CD4-positive, CD25-positive, alpha-beta regulatory T cell (primary cell): ENCODE data around the gene PLXND1. TPM values are rescaled to one million over a fixed set of nuclear protein-coding genes. Genes with fewer than 3 reads are reported as not detected.
A peak's percentile ranks its signal among the peaks of the same experiment; 100 is the strongest.

Experiments
- ATAC-seq, 2 donors: fragments of 150-1000 bp; cut with Tn5 transposase; one replicate each; pipeline ENCODE4 v1.10.0; 2021; ENCODE audit warnings: low read depth in 2 of 2, moderate number of reproducible peaks in 2 of 2, moderate library complexity in 1 of 2
- DNase-seq, 3 donors: peaks; one replicate each; pipeline versions ENCODE4 v3.0.0 to v3.0.0-alpha.2; 2012 to 2022; ENCODE audit warnings: mixed read lengths in 1 of 3
- H3K27ac ChIP-seq: one replicate; pipeline ENCODE4 v1.7.0; 2013; ENCODE audit warnings: mild to moderate bottlenecking, low read length; ENCODE audit not compliant: insufficient read depth, poor library complexity, severe bottlenecking
- H3K27me3 ChIP-seq: one replicate; pipeline ENCODE4 v1.7.0; 2013; ENCODE audit warnings: low read length; ENCODE audit not compliant: control insufficient read depth, insufficient read depth
- H3K36me3 ChIP-seq: one replicate; pipeline ENCODE4 v1.7.0; 2013; ENCODE audit warnings: mild to moderate bottlenecking, low read length, moderate library complexity; ENCODE audit not compliant: control insufficient read depth, insufficient read depth
- H3K4me1 ChIP-seq: 2 replicates; pipeline ENCODE4 v1.7.0; 2013; ENCODE audit warnings: mild to moderate bottlenecking, low read length; ENCODE audit not compliant: insufficient read depth, control insufficient read depth, poor library complexity, severe bottlenecking
- H3K4me3 ChIP-seq: one replicate; pipeline ENCODE4 v1.7.0; 2013; ENCODE audit warnings: low read depth, mild to moderate bottlenecking, low read length, moderate library complexity
- H3K9me3 ChIP-seq, 2 experiments: 1 replicate in 1 of 2; 2 replicates in 1 of 2; pipeline ENCODE4 v1.7.0; 2013; ENCODE audit warnings: low read length in 2 of 2, mild to moderate bottlenecking in 1 of 2, moderate library complexity in 1 of 2; ENCODE audit not compliant: control insufficient read depth in 2 of 2
- H3K27ac Mint-ChIP-seq, 3 donors: one replicate each; pipeline ENCODE4 v1.8.0; 2020 to 2022; ENCODE audit warnings: mild to moderate bottlenecking in 3 of 3, mixed read lengths in 3 of 3, moderate library complexity in 2 of 3
- H3K27me3 Mint-ChIP-seq: one replicate; pipeline ENCODE4 v1.8.0; 2022; ENCODE audit warnings: mild to moderate bottlenecking, mixed read lengths
- H3K36me3 Mint-ChIP-seq: one replicate; pipeline ENCODE4 v1.8.0; 2020; ENCODE audit warnings: mixed read lengths
- H3K4me1 Mint-ChIP-seq, 4 donors: one replicate each; pipeline ENCODE4 v1.8.0; 2020 to 2022; ENCODE audit warnings: mixed read lengths in 4 of 4, mild to moderate bottlenecking in 1 of 4
- H3K4me3 Mint-ChIP-seq, 4 donors: one replicate each; pipeline ENCODE4 v1.8.0; 2020 to 2022; ENCODE audit warnings: mild to moderate bottlenecking in 4 of 4, mixed read lengths in 4 of 4, moderate library complexity in 3 of 4
- H3K9me3 Mint-ChIP-seq, 7 donors: one replicate each; pipeline ENCODE4 v1.8.0; 2020 to 2022; ENCODE audit warnings: mixed read lengths in 7 of 7, mild to moderate bottlenecking in 3 of 7, moderate library complexity in 2 of 7
- polyA plus RNA-seq, 4 donors: library from polyadenylated mRNA; unstranded; fragments of 300-500 nt; fragmentation: Illumina TruSeq; gene quantifications; one replicate each; pipeline ENCODE4 v1.2.3, GENCODE V29; 2021
- total RNA-seq: library from RNA; stranded (reverse); gene quantifications from one replicate; pipeline ENCODE4 v1.2.3, GENCODE V29; 2022

Gene PLXND1
- total and polyA plus RNA-seq, 5 donors from 2014 or later: 0.48 to 11.3 (median 0.83) TPM; not detected in 1

DNA sequence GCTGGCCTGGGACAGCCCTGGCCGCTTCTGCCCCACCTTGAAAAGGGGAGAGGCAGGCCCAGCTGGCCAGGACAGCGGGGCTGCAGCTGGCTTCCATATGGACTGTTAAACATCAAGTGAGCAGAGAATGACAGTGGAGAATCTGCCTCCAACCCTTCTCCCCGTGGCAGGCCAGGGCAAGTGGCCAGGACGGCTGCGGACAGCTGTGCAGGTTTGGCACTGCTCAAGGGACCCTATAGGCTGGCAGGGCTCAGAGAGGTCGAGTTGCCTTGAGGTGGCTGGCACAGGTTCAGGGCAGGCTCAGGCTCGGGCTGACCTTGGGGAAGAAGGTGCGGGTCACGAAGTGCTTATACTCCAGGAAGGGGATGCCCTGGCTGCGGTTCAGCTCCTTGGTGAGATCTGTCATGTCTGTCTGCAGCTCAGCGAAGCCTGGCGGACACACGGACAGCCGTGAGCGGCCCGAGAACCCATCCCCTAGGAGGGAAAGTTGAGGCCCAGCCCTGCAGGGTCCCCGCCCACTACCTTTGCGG is 39.2 kb downstream of the PLXND1 start:
- Mint-ChIP-seq H3K9me3 (no peaks in the 10 kb centered on the region), H3K4me3 (no peak overlapping the region), H3K27ac (no peak overlapping the region), H3K36me3 (no peaks in the 10 kb centered on the region), H3K4me1 (no peaks in the 10 kb centered on the region), H3K27me3 (no peaks in the 10 kb centered on the region)
- H3K27me3 ChIP-seq: no peaks in the 10 kb centered on the region
- H3K4me3 ChIP-seq: no peak overlapping the region
- H3K9me3 ChIP-seq: no peaks in the 10 kb centered on the region
- ATAC-seq (no peak), DNase-seq (no peak)
- no peaks in the 10 kb centered on the region for H3K4me1 ChIP-seq
- H3K36me3 ChIP-seq: no peaks in the 10 kb centered on the region
- H3K27ac ChIP-seq: no peak overlapping the region

- H3K9me3 Mint-ChIP-seq: no peaks in the 10 kb centered on the region
- no peaks in the 10 kb centered on the region for H3K27me3 ChIP-seq
- no peaks in the 10 kb centered on the region for H3K4me1 Mint-ChIP-seq
- no peak overlapping the region for H3K4me3 ChIP-seq
- no peaks in the 10 kb centered on the region for H3K36me3 ChIP-seq
- H3K4me3 Mint-ChIP-seq: no peak overlapping the region
- DNase-seq: no peak
- no peaks in the 10 kb centered on the region for H3K27me3 Mint-ChIP-seq
- no peak overlapping the region for H3K27ac Mint-ChIP-seq
- H3K36me3 Mint-ChIP-seq: no peaks in the 10 kb centered on the region
- ATAC-seq: no peak
- no peaks in the 10 kb centered on the region for H3K9me3 ChIP-seq
- H3K4me1 ChIP-seq: no peaks in the 10 kb centered on the region
- no peak overlapping the region for H3K27ac ChIP-seq
Observed at GRCh38 chr3:129565902-129566301, 40.6 kb downstream of the PLXND1 start.

- Histone ChIP-seq H3K9me3 (no peaks in the 10 kb centered on the region), H3K36me3 (no peaks in the 10 kb centered on the region), H3K4me3 (no peak overlapping the region), H3K27me3 (no peaks in the 10 kb centered on the region), H3K4me1 (no peaks in the 10 kb centered on the region), H3K27ac (no peak overlapping the region)
- Mint-ChIP-seq H3K27ac (no peak overlapping the region), H3K27me3 (no peaks in the 10 kb centered on the region), H3K4me3 (no peak overlapping the region), H3K4me1 (peaks cover 0 to 1% (median 0%) of the 10 kb centered on the region in 4 donors), H3K36me3 (no peaks in the 10 kb centered on the region), H3K9me3 (no peaks in the 10 kb centered on the region)
- no peak for ATAC-seq
- DNase-seq: no peak
Observed at GRCh38 chr3:129564981-129565644, 41.4 kb downstream of the PLXND1 start.

- Mint-ChIP-seq H3K4me1 (peaks cover 0 to 1% (median 0%) of the 10 kb centered on the region in 4 donors), H3K27me3 (no peaks in the 10 kb centered on the region), H3K4me3 (no peak overlapping the region), H3K9me3 (no peaks in the 10 kb centered on the region), H3K27ac (no peak overlapping the region), H3K36me3 (no peaks in the 10 kb centered on the region)
- H3K27ac ChIP-seq: no peak overlapping the region
- DNase-seq (no peak), ATAC-seq (no peak)
- H3K4me3 ChIP-seq: no peak overlapping the region
- no peaks in the 10 kb centered on the region for H3K27me3 ChIP-seq
- no peaks in the 10 kb centered on the region for H3K4me1 ChIP-seq
- H3K9me3 ChIP-seq: no peaks in the 10 kb centered on the region
- H3K36me3 ChIP-seq: no peaks in the 10 kb centered on the region
Observed at GRCh38 chr3:129563850-129564535, 42.5 kb downstream of the PLXND1 start.

DNA sequence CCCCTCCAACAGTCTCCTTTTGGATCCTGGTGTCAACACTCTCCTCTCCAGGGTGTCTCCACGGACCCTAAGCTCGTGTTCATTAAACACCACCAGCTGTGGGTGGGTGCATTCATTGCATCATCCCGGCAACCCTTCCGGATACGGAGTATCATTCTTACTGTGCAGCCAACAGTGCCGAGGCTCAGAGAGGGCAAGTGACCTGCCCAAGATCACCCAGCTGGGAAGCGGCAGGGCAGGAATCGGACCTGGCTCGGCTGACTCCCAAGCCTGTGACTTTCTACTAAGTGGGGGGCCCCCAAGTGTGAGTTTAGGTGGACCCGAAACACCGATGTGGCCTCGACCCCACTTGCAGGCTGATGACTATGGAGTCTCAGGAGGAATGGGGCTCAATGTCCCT is 43.1 kb downstream of the PLXND1 start:
- H3K4me1 Mint-ChIP-seq: peaks cover 0 to 1% (median 0%) of the 10 kb centered on the region in 4 donors
- ATAC-seq (no peak), DNase-seq (no peak)
- H3K27ac Mint-ChIP-seq: peak overlapping the region in 1 of 3 donors; percentile 51
- H3K36me3 Mint-ChIP-seq: no peaks in the 10 kb centered on the region
- no peak overlapping the region for H3K4me3 Mint-ChIP-seq
- H3K4me3 ChIP-seq: no peak overlapping the region
- H3K27ac ChIP-seq: no peak overlapping the region
- H3K27me3 Mint-ChIP-seq: no peaks in the 10 kb centered on the region
- no peaks in the 10 kb centered on the region for H3K36me3 ChIP-seq
- no peaks in the 10 kb centered on the region for H3K9me3 ChIP-seq
- H3K4me1 ChIP-seq: no peaks in the 10 kb centered on the region
- H3K27me3 ChIP-seq: no peaks in the 10 kb centered on the region
- H3K9me3 Mint-ChIP-seq: no peaks in the 10 kb centered on the region

- no peak overlapping the region for H3K27ac Mint-ChIP-seq
- H3K36me3 Mint-ChIP-seq: no peaks in the 10 kb centered on the region
- Histone ChIP-seq H3K36me3 (no peaks in the 10 kb centered on the region), H3K4me1 (no peaks in the 10 kb centered on the region), H3K4me3 (no peak overlapping the region), H3K27ac (no peak overlapping the region), H3K27me3 (no peaks in the 10 kb centered on the region), H3K9me3 (no peaks in the 10 kb centered on the region)
- no peaks in the 10 kb centered on the region for H3K9me3 Mint-ChIP-seq
- no peak overlapping the region for H3K4me3 Mint-ChIP-seq
- DNase-seq (no peak), ATAC-seq (no peak)
- no peaks in the 10 kb centered on the region for H3K27me3 Mint-ChIP-seq
- peaks cover 0 to 1% (median 0%) of the 10 kb centered on the region in 4 donors for H3K4me1 Mint-ChIP-seq
Observed at GRCh38 chr3:129562803-129563202, 43.7 kb downstream of the PLXND1 start.

- no peaks in the 10 kb centered on the region for H3K9me3 Mint-ChIP-seq
- Histone ChIP-seq H3K4me3 (no peak overlapping the region), H3K36me3 (no peaks in the 10 kb centered on the region), H3K27me3 (no peaks in the 10 kb centered on the region), H3K27ac (no peak overlapping the region), H3K4me1 (no peaks in the 10 kb centered on the region), H3K9me3 (no peaks in the 10 kb centered on the region)
- ATAC-seq (no peak), DNase-seq (no peak)
- H3K27me3 Mint-ChIP-seq: no peaks in the 10 kb centered on the region
- H3K4me3 Mint-ChIP-seq: no peak overlapping the region
- H3K4me1 Mint-ChIP-seq: peaks cover 0 to 1% (median 0%) of the 10 kb centered on the region in 4 donors
- no peak overlapping the region for H3K27ac Mint-ChIP-seq
- H3K36me3 Mint-ChIP-seq: no peaks in the 10 kb centered on the region
Observed at GRCh38 chr3:129561619-129562248, 44.7 kb downstream of the PLXND1 start.
